GM19025 (cell line): ENCODE data around the gene BCKDK.

Experiments used
- ATAC-seq: cut with Tn5 transposase; IDR thresholded peaks from one replicate; pipeline ENCODE4 v1.9.1; 2021; ENCODE audit warnings: mild to moderate bottlenecking, low read depth, moderate library complexity; ENCODE audit not compliant: unreplicated experiment

The BCKDK gene

GRCh38 chr16:31108035-31108793, at the start of gene BCKDK:
Gene BCKDK (plus strand): TSS chr16:31108386. CDS start chr16:31109224, 838 bp downstream.
- ATAC-seq: peak; percentile 82

- no peak for ATAC-seq
Observed at GRCh38 chr16:31061126-31061812, 46.9 kb upstream of the BCKDK start.

- ATAC-seq: no peak
Observed at GRCh38 chr16:31061813-31062440, 46.3 kb upstream of the BCKDK start.

- ATAC-seq: no peak
Observed at GRCh38 chr16:31063495-31063842, 44.7 kb upstream of the BCKDK start.

- no peak for ATAC-seq
Observed at GRCh38 chr16:31063843-31064611, 44.2 kb upstream of the BCKDK start.

GRCh38 chr16:31064882-31065461, 43.2 kb upstream of the BCKDK start:
- ATAC-seq: no peak

- ATAC-seq: no peak
Observed at GRCh38 chr16:31067342-31067741, 40.8 kb upstream of the BCKDK start.

- ATAC-seq: no peak
Observed at GRCh38 chr16:31071861-31072260, 36.3 kb upstream of the BCKDK start.

GRCh38 chr16:31072540-31073141, 35.5 kb upstream of the BCKDK start:
- no peak for ATAC-seq

GRCh38 chr16:31073142-31073969, 34.8 kb upstream of the BCKDK start:
- ATAC-seq: peak; percentile 54

GRCh38 chr16:31073970-31074813, 34.0 kb upstream of the BCKDK start, which contains the start of the genes ZNF646 and ZNF668:
Gene ZNF646 (plus strand): TSS chr16:31074422. CDS start chr16:31076325, 1,903 bp downstream.
Gene ZNF668 (minus strand): TSS chr16:31074240. CDS start chr16:31064459, 9,781 bp downstream.
- peak; percentile 61 for ATAC-seq

- no peak for ATAC-seq
Observed at GRCh38 chr16:31074814-31075183, 33.4 kb upstream of the BCKDK start.

GRCh38 chr16:31076319-31076718, 31.9 kb upstream of the BCKDK start:
- no peak for ATAC-seq

- no peak for ATAC-seq
Observed at GRCh38 chr16:31077024-31077423, 31.2 kb upstream of the BCKDK start.

- no peak for ATAC-seq
Observed at GRCh38 chr16:31077592-31078396, 30.4 kb upstream of the BCKDK start.

- no peak for ATAC-seq
Observed at GRCh38 chr16:31078597-31079341, 29.4 kb upstream of the BCKDK start.
